H1 (cell line): Measurements from ENCODE around the gene EPHA10. TPM values are rescaled to one million over a fixed set of nuclear protein-coding genes. Genes with fewer than 3 reads are reported as not detected.

Source experiments
- CTCF ChIA-PET: fragments of 300-600 bp; sonication (Branson Sonifier 250); formaldehyde crosslinking; loops from one replicate; lab custom pipeline; 2021; ENCODE audit not compliant: partially characterized antibody; lab: Charles Lee
- POLR2A ChIA-PET: fragments of 300-600 bp; sonication (Branson Sonifier 250); formaldehyde crosslinking; loops from one replicate; lab custom pipeline; 2021; ENCODE audit warnings: inconsistent platforms; ENCODE audit not compliant: partially characterized antibody; lab: Charles Lee
- DNase-seq, 2 experiments: peaks; one replicate each; pipeline versions ENCODE4 v3.0.0 to v3.0.0-alpha.2; 2010 to 2022; ENCODE audit warnings: low spot score in 2 of 2, low read depth in 1 of 2, mixed read lengths in 1 of 2
- FAIRE-seq: peaks from 2 replicates; lab custom pipeline; 2011; peaks lifted over from hg19 to GRCh38; lab: Jason Lieb, UNC
- H2AFZ ChIP-seq: 2 replicates; pipeline ENCODE4 v1.8.1; 2012; ENCODE audit warnings: low read length, inconsistent platforms
- H2AK5ac ChIP-seq: 2 replicates; pipeline ENCODE4 v1.6.1; 2013; ENCODE audit warnings: low read depth, low read length
- H2BK120ac ChIP-seq: replicated peaks from 2 replicates; pipeline ENCODE3; 2013; ENCODE audit warnings: low read depth, low read length, inconsistent platforms
- H2BK12ac ChIP-seq: 2 replicates; pipeline ENCODE4 v1.6.1; 2013; ENCODE audit warnings: low read depth, low read length
- H2BK15ac ChIP-seq: 2 replicates; pipeline ENCODE4 v1.6.1; 2013; ENCODE audit warnings: low read length
- H2BK20ac ChIP-seq: 2 replicates; pipeline ENCODE4 v1.6.1; 2013; ENCODE audit warnings: low read length
- H2BK5ac ChIP-seq: 2 replicates; pipeline ENCODE4 v1.6.1; 2013; ENCODE audit warnings: low read depth, low read length
- H3K14ac ChIP-seq: 2 replicates; pipeline ENCODE4 v1.6.1; 2013; ENCODE audit warnings: inconsistent platforms; ENCODE audit not compliant: insufficient read length
- H3K18ac ChIP-seq: 2 replicates; pipeline ENCODE4 v1.6.1; 2013; ENCODE audit warnings: low read length; ENCODE audit errors: extremely low read depth
- H3K23ac ChIP-seq: 2 replicates; pipeline ENCODE4 v1.6.1; 2013; ENCODE audit warnings: inconsistent platforms; ENCODE audit not compliant: insufficient read length
- H3K23me2 ChIP-seq: 2 replicates; pipeline ENCODE4 v1.6.1; 2013; ENCODE audit warnings: low read depth, low read length
- H3K27ac ChIP-seq: 2 replicates; pipeline ENCODE4 v1.6.1; 2011; ENCODE audit warnings: low read depth, low read length, inconsistent platforms
- H3K27me3 ChIP-seq, 4 experiments: replicated peaks in 1 of 4; 1 replicate in 1 of 4; 2 replicates in 3 of 4; pipeline versions ENCODE4 v1.6.1 to v1.8.1; 2011 to 2013; ENCODE audit warnings: low read length in 3 of 4, mild to moderate bottlenecking in 3 of 4, inconsistent platforms in 2 of 4, mixed read lengths in 2 of 4, moderate library complexity in 1 of 4; ENCODE audit not compliant: control insufficient read depth in 3 of 4, insufficient read depth in 3 of 4; ENCODE audit errors: extremely low read depth in 1 of 4
- H3K36me3 ChIP-seq, 4 experiments: 2 replicates each; pipeline versions ENCODE4 v1.6.1 to v1.8.1; 2011 to 2013; ENCODE audit warnings: mild to moderate bottlenecking in 4 of 4, low read length in 3 of 4, moderate library complexity in 2 of 4, control low read depth in 1 of 4, inconsistent platforms in 1 of 4; ENCODE audit not compliant: insufficient read depth in 4 of 4, control insufficient read depth in 2 of 4
- H3K4ac ChIP-seq: replicated peaks from 2 replicates; pipeline ENCODE3; 2013; ENCODE audit warnings: low read length, low read depth, mixed read lengths, inconsistent platforms; ENCODE audit not compliant: insufficient read length
- H3K4me1 ChIP-seq, 4 experiments: replicated peaks in 1 of 4; 1 replicate in 1 of 4; 2 replicates in 3 of 4; pipeline versions ENCODE4 v1.6.1 to v1.8.1; 2011 to 2013; ENCODE audit warnings: low read length in 3 of 4, inconsistent platforms in 2 of 4, mixed read lengths in 1 of 4; ENCODE audit not compliant: insufficient read depth in 4 of 4, control insufficient read depth in 3 of 4
- H3K4me2 ChIP-seq, 2 experiments: 2 replicates each; pipeline versions ENCODE4 v1.6.1 to v1.8.1; 2011 to 2013; ENCODE audit warnings: low read depth in 2 of 2, low read length in 2 of 2, control low read depth in 1 of 2, inconsistent platforms in 1 of 2, mild to moderate bottlenecking in 1 of 2; ENCODE audit not compliant: insufficient read depth in 1 of 2
- H3K4me3 ChIP-seq, 4 experiments: fragments of 200-600, 300-600 bp in 1 of 4; sonication (generic), shearing (Covaris generic), sonication (Bioruptor Twin) in 1 of 4; 2 replicates each; pipeline versions ENCODE4 v1.5.1 to v1.8.1; 2011 to 2016; ENCODE audit warnings: low read length in 4 of 4, low read depth in 3 of 4, control low read depth in 2 of 4, inconsistent platforms in 2 of 4, mild to moderate bottlenecking in 2 of 4, mixed read lengths in 1 of 4, moderate library complexity in 1 of 4; ENCODE audit not compliant: insufficient read depth in 2 of 4; ENCODE audit errors: extremely low read depth in 1 of 4
- H3K56ac ChIP-seq: replicated peaks from 2 replicates; pipeline ENCODE3; 2013; ENCODE audit warnings: low read depth, mild to moderate bottlenecking, mixed read lengths, low read length, inconsistent platforms; ENCODE audit not compliant: insufficient read length
- H3K79me1 ChIP-seq: 2 replicates; pipeline ENCODE4 v1.6.1; 2013; ENCODE audit warnings: low read depth, low read length, control low read depth
- H3K79me2 ChIP-seq, 2 experiments: 2 replicates each; pipeline versions ENCODE4 v1.6.1 to v1.8.1; 2012 to 2013; ENCODE audit warnings: low read length in 2 of 2, mild to moderate bottlenecking in 2 of 2, inconsistent platforms in 1 of 2; ENCODE audit not compliant: insufficient read depth in 2 of 2, control insufficient read depth in 1 of 2
- H3K9ac ChIP-seq, 4 experiments: replicated peaks in 1 of 4; 1 replicate in 1 of 4; 2 replicates in 3 of 4; pipeline versions ENCODE4 v1.6.1 to v1.8.1; 2011 to 2013; ENCODE audit warnings: low read depth in 3 of 4, low read length in 3 of 4, control low read depth in 2 of 4, mild to moderate bottlenecking in 2 of 4, moderate library complexity in 2 of 4, inconsistent platforms in 1 of 4; ENCODE audit errors: extremely low read depth in 1 of 4
- H3K9me3 ChIP-seq, 2 experiments: 2 replicates each; pipeline versions ENCODE4 v1.6.1 to v1.8.1; 2012 to 2013; ENCODE audit warnings: mild to moderate bottlenecking in 2 of 2, moderate library complexity in 2 of 2, control low read depth in 1 of 2, inconsistent platforms in 1 of 2, low read depth in 1 of 2, low read length in 1 of 2, mixed read lengths in 1 of 2; ENCODE audit not compliant: insufficient read depth in 2 of 2
- H4K20me1 ChIP-seq, 2 experiments: replicated peaks in 1 of 2; 2 replicates each; pipeline versions ENCODE3 to v1.8.1; 2011 to 2013; ENCODE audit warnings: inconsistent platforms in 2 of 2, low read length in 2 of 2, mild to moderate bottlenecking in 1 of 2; ENCODE audit not compliant: insufficient read depth in 2 of 2, control insufficient read depth in 1 of 2
- H4K5ac ChIP-seq: 2 replicates; pipeline ENCODE4 v1.6.1; 2013; ENCODE audit warnings: low read length, low read depth, mixed read lengths, inconsistent platforms; ENCODE audit not compliant: insufficient read length
- H4K8ac ChIP-seq: 2 replicates; pipeline ENCODE4 v1.8.0; 2013; ENCODE audit warnings: mild to moderate bottlenecking, moderate library complexity, low read length, inconsistent platforms; ENCODE audit not compliant: insufficient read depth; ENCODE audit errors: extremely low read depth
- H4K91ac ChIP-seq: replicated peaks from 2 replicates; pipeline ENCODE3; 2013; ENCODE audit warnings: low read length, mixed read lengths, inconsistent platforms; ENCODE audit not compliant: insufficient read length
- KDM4A ChIP-seq: IDR thresholded peaks from one replicate; pipeline ENCODE4 v1.7.1; 2012; ENCODE audit warnings: low read depth, mild to moderate bottlenecking, moderate library complexity, low read length, inconsistent platforms; ENCODE audit not compliant: severe bottlenecking
- TEAD4 ChIP-seq: IDR thresholded peaks from 2 replicates; pipeline ENCODE4 v1.6.1; 2012; ENCODE audit warnings: low read depth, low read length, inconsistent platforms, mixed read lengths
- WGBS, 2 experiments: shearing (Covaris generic) in 1 of 2; methylation state at CpG; one replicate each; pipeline versions ENCODE4 v1.1.6 to v1.1.7; 2013 to 2015; ENCODE audit warnings: low lambda C conversion rate in 2 of 2, mixed read lengths in 2 of 2, inconsistent platforms in 1 of 2, low coverage in 1 of 2, missing lambda C conversion rate in 1 of 2; ENCODE audit not compliant: insufficient replicate concordance in 2 of 2, insufficient coverage in 1 of 2, insufficient read length in 1 of 2; ENCODE audit errors: extremely low coverage in 1 of 2, missing lambda C conversion rate in 1 of 2; 5-methylcytosine and 5-hydroxymethylcytosine counted together
- polyA plus RNA-seq, 7 experiments: library from polyadenylated mRNA; depleted of rRNA in 3 of 7; stranded (reverse) in 5 of 7; unstranded in 2 of 7; fragments of >200 nt in 5 of 7; fragments of 200-250 nt in 2 of 7; gene quantifications; 1 replicate in 5 of 7; 2 replicates in 1 of 7; 4 replicates in 1 of 7; pipeline versions ENCODE4 v1.2.1 to v1.2.3, GENCODE V29; 2011 to 2013; ENCODE audit warnings: missing spikeins in 2 of 7, mixed read lengths in 2 of 7
- total RNA-seq: library from RNA; stranded (reverse); fragmentation: NEBNext Ultra II Directional; extraction: Animal tissue kit (Norgen Biotek cat#: 25700); gene quantifications from 2 replicates; pipeline ENCODE4 v1.2.1, GENCODE V29; 2021

The EPHA10 gene
- total and polyA plus RNA-seq, 2 of the 8 experiments (the other 6 are each of a cell fraction or from before 2014, with no cell fraction given), result 0.54 to 1.0 TPM

DNA sequence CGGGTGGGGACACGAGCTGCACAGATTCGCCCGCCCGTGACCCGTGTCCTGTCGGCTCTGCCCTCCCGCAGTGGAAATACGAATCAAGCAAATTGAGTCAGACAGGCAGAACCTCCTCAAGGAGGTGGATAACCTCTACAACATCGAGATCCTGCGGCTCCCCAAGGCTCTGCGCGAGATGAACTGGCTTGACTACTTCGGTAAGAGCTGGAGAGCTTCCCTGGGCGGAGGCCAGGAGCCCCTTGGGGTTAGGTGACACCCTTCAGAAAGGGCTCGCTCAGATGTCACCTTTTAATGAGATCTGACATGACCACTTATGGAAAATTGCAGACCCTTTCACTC, 72.1 kb downstream of the EPHA10 start:
- no peak overlapping the region for H4K91ac ChIP-seq
- peak overlapping the region; percentile 79 to 87 for H3K4me2 ChIP-seq
- no peak overlapping the region for H4K5ac ChIP-seq
- H3K27me3 ChIP-seq, result peaks cover 0 to 1% (median 0%) of the 10 kb centered on the region in 4 experiments; a peak in 1 of 7 replicates
- DNase-seq, result no peak
- WGBS, 2 experiments, result 16% methylated on average over 16 of the region's 16 CpGs; no CpG with 5 or more reads in 1 of the 2 experiments
- no peak overlapping the region for H3K18ac ChIP-seq
- peak overlapping the region; percentile 60 for H3K56ac ChIP-seq
- H2BK120ac ChIP-seq, result no peak overlapping the region
- no peak for TF ChIP-seq TEAD4
- TF ChIP-seq KDM4A, result peak; percentile 2
- H2AFZ ChIP-seq, result 0 out of 2 replicates have a peak overlapping the region, but pooled peaks have one; percentile 83
- no peak overlapping the region for H2BK15ac ChIP-seq
- H3K79me1 ChIP-seq, result 0 out of 2 replicates have a peak, but pooled peaks cover 2% of the 10 kb centered on the region
- peak overlapping the region; percentile 76 to 92 (median 90) for H3K4me3 ChIP-seq
- H3K14ac ChIP-seq, result no peak overlapping the region
- H3K23me2 ChIP-seq, result peaks cover 13% of the 10 kb centered on the region
- no peak overlapping the region for H2AK5ac ChIP-seq
- ChIA-PET CTCF (interaction anchor here (0.6 to 2.1 kb wide), 5 partner anchors 9 to 1526 kb away, joined by 3 to 8 read pairs (median 3); no protein-coding TSS in a partner anchor), POLR2A (interaction anchor here (0.8 to 2.9 kb wide), 14 partner anchors 8 to 303 kb away, joined by 3 to 10 read pairs (median 4); partner anchors contain the start of genes C1orf122, DNALI1, SNIP1 and YRDC)
- H3K9ac ChIP-seq, result peak overlapping the region in 3 of 4 experiments; percentile 74 to 85 (median 78); a peak in 5 of 7 replicates
- no peaks in the 10 kb centered on the region for H3K9me3 ChIP-seq
- H4K20me1 ChIP-seq, result peaks cover 0 to 5% of the 10 kb centered on the region in 2 experiments
- peak overlapping the region; percentile 93; the same call in 1 of the 2 replicates for H2BK5ac ChIP-seq
- H3K36me3 ChIP-seq, result peaks cover 4 to 17% (median 16%) of the 10 kb centered on the region in 4 experiments; a peak in 6 of 8 replicates
- FAIRE-seq, result no peak
- peaks cover 0 to 13% (median 9%) of the 10 kb centered on the region in 4 experiments; a peak in 6 of 7 replicates for H3K4me1 ChIP-seq
- no peak overlapping the region for H2BK12ac ChIP-seq
- 0 out of 2 replicates have a peak overlapping the region, but pooled peaks have one; percentile 66 for H4K8ac ChIP-seq
- H3K23ac ChIP-seq, result no peak overlapping the region
- H2BK20ac ChIP-seq, result no peak overlapping the region
- peak overlapping the region; percentile 28 for H3K4ac ChIP-seq
- H3K79me2 ChIP-seq, result peaks cover 0 to 22% of the 10 kb centered on the region in 2 experiments; a peak in 2 of 4 replicates
- H3K27ac ChIP-seq, result 0 out of 2 replicates have a peak overlapping the region, but pooled peaks have one; percentile 37
